Kasumi-1 (cell line): ENCODE results near the gene CPLX1.

Experiments used
- DNase-seq, 2 experiments: peaks; one replicate each; lab custom pipeline; 2025; lab: John Stamatoyannopoulos, UW

CPLX1 gene

DNA sequence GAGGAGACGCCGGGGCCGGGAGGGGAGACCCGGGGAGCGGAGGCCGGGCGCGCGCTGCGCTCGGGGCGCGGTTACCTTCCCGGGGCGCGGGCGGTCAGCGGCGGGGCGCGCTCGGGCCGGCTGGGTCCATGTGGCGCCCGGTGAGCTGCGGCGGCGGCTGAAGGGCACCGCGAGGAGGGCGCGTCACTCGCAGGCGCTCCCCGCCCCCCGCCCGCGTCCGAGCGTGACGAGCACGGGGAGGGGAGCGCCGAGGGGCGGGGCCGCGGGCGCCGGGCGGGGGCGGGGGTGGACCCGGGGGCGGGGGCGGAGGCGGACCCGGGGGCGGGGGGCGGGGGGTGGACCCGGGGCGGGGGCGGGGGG, at the start of gene CPLX1:
Gene CPLX1 (minus strand): TSS at position 159 of the 360 bp plus-strand sequence. CDS start 1,607 bp downstream, outside the sequence.
- no peak for DNase-seq

DNA sequence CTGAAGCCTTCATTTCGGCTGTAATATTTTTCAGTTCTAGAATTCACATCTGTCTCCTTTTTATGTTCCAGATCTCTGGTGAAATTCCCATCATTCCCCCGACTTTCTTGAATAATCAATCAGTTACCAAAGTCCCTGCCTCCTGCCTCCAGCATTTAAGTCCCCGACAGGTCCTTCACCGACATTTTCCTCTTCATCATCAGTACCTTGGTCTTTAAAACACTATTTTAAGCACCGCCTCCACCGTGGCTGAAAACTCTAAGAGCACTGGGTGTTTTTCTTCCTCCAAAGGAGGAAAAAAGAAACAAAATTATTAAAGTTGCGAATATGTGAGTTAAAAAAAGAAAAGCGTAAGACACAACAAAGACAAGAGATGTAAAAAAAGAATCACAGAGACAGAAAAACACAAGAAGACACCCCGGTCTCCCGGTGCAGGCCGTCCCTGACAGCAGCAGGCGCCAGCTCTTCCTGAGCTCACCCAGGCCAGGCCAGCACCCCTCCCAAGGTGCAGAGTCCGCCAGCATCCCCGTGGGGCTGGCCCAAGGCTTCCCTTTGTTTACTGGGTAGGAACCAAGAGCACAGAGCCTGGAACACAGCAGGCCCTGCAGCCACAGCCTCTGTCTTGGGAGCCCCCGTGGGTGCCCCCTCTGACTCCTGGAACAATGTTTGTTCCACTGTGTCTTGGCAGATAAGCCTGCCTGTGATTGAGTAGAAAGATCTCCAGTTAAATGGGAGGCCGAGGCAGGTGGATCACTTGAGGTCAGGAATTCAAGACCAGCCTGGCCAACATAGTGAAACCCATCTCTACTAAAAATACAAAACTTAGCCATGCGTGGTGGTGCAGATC, 49.3 kb upstream of the CPLX1 start:
- no peak for DNase-seq

- DNase-seq, result no peak
Measured at GRCh38 chr4:874056-874455, 48.1 kb upstream of the CPLX1 start.

- DNase-seq, result no peak
Measured at GRCh38 chr4:872241-872981, 46.5 kb upstream of the CPLX1 start.

DNA sequence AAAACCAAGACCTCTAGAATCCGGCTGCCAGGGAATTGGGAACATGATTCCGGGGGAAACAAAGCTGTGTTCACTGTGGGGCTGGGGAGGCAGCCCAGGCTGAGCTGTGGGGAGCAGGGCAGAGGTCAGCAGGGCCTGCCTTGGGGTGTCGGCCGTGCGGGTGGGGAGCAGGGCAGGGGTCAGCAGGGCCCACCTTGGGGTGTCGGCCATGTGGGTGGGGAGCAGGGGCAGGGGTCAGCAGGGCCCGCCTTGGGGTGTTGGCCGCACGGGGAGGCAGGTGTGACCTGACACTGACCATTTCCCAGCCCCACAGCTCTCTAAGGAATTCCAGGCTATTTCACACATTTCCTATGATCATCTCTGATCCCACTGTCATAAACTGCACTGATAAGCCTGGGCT, 45.6 kb upstream of the CPLX1 start:
- DNase-seq, result no peak

- no peak for DNase-seq
Measured at GRCh38 chr4:870951-871350, 45.0 kb upstream of the CPLX1 start.

DNA sequence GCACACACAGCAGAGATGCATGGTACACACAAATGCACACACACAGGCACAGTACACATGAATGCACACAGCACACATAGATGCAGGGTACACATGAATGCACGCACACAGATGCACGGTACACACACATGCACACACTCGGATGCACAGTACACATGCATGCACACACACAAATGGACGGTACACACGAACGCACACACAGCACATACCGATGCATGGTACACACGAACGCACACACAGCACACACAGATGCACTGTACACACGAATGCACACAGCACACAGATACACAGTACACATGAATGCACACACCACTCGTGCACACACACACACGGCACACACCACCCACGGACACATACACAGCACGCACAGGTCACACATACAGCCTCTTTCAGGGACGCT, 43.8 kb upstream of the CPLX1 start:
- DNase-seq, result no peak

DNA sequence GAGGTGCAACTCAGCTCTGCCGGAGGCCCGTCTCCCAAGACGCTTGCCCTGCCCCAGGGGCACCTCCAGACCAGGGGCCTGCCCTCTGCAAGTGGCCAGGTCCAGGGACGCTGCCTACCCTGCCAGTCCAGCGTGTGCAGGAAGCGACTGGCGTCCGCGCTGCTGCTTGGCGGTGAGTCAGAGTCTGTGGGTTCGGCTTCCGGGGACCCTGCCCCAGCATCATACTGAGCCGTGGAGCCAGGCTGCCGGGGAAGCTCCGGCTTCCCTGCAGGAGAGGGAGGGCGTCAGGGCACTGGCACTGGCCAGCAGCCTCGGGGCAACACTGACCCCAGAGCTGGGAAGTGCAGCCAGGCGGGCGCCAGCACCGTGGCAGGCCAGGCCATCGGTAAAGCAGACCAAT, 42.5 kb upstream of the CPLX1 start:
- DNase-seq, result no peak

DNA sequence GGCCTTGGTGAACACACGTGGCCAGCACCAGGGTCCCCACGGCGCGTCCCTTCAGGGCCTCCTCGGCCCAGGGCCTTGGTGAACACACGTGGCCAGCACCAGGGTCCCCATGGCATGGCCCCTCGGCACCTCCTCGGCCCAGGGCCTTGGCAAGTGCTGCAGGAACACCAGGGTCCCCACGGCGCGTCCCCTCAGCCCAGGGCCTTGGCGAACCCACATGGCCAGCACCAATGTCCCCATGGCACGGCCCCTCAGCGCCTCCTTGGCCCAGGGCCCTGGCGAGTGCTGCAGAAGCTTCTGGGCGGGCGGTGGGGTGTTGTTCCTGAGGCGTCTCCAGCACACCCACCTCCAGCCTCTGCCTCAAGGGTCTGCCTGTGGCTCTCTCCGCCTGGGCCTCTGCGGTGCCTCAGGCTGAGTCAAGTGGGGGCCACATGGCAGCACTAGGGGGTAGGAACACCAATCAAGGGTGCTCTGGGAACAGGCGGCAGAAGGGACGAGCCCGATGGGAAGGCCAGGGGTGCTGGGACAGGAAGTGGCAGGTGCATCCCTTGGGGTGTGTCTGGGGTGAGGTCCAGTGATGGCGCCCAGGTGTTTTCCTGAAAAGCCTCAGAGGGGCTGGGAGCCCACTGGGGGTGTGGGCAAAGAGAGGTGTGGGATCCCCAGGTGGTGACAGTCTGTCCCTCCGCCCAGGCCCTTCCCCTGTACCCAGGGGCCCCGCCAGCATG, 41.8 kb upstream of the CPLX1 start:
- no peak for DNase-seq

- DNase-seq, result no peak
Measured at GRCh38 chr4:866761-867390, 40.9 kb upstream of the CPLX1 start.

DNA sequence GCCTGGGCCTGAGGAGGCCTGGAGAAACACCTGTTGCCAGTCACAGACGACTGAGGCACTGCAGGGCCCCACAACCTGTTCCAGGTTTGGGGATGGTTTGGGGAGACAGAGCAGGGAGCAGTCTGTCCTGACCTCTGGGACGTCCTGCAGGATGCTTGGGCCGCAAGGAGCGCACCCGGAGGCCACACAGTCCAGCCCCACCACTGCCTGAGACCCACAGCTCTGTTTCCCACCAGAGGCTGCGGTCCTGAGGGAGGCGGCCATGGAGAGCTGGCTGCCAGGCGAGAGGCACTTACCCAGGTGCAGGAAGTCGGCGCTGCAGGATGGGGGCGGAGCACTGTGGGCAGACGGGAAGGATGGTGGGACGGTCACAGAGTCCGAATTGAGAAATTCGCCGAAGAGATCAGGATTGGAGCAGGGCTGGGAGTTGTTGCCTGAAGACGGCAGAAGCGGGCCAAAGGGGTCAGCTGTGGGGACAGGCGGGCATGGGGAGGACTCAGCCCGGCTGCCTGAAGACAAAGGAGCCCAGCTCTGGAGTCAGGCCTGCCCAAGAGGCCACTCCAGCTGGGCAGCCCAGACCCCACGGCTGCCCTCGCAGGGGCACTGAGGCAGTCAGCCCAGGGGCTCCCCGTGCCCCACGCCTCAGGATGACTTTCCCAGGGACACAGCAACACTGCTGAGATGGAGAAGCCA, 40.3 kb upstream of the CPLX1 start:
- DNase-seq, result no peak

DNA sequence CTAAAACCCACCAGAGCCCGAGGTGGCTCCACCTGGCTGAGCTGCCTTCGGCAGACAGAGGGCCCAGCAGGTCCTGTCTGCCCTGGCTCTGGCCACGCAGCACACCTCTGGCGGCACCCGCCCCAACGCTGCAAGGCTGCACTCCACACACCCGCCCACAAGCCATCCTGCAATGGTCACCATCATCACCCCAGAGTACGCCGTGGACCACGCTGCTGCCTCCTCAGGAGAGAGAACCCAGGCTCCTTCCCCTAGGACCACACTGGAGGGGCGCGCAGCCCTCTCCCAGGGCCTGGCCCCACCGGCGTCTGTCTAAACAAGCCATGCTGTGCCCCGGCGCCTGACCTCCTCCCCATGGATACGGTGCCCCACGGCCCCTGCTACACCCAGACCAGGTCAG, 39.6 kb upstream of the CPLX1 start:
- DNase-seq, result no peak

DNA sequence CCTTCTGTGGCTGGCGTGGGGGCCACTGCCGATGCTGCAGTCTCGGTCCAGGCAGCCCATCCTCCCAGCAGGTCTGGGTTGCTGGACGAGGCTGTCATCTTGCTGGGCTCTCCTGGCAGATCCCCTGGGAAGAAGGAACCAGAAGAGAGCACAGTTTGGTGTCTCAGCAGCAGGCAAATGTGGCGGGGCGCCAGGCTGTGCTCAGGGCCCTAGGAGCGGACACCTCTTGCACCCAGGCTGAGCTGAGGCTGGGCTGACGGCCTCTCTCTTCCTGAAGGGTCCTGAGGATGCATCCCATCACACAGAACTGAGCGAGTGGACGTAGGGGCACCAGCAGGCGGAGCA, 39.2 kb upstream of the CPLX1 start:
- no peak for DNase-seq

DNA sequence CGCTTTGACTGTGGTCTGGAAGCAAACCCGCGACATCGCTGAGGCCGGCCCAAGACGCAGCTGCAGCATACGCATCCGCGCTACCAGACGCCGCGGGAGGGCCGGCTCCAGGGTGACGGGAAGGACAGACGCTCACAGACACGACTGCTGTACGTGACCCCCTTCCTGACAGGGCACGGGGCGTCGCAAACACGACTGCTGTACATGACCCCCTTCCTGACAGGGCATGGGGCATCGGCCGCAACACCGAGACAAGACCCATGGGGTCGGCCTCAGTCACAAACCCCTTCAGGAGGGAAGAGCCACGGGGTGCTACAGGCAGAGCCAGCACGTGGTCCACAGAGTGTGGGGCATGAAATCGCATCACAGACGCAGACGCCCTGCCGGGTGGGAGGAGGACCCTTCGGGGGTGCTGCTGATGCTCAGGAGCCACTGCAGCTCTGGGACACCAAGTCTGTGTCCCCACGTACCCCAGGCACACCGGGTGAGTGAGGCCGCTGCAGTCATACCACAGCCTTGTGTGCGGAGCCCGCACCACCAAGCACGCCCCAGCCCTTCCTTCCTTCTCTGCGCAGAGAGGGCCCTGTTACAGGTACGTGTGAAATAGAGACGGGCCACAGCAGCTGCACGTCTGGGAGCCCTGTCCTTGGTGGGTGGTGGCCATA, 38.7 kb upstream of the CPLX1 start:
- no peak for DNase-seq

- no peak for DNase-seq
Measured at GRCh38 chr4:860561-860960, 34.6 kb upstream of the CPLX1 start.

DNA sequence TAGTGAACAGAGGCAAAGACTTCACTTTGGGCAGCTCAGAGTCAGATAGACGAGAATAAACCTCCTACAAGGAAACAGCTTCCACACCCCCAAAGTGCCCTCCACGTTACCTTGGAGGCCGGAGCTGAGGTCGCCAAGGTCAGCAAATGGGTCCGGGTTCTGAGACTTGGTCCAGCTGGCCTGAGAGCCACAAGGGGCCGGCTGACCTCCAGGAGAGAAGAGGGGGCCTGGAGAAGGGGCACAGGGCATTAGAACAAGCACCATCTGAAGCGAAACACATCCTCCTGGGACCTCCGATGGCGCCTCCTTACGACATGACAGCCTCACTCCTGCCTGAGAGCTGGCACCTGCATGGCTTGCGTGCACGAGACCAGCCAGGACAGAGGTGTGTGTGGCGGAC, 33.6 kb upstream of the CPLX1 start:
- no peak for DNase-seq

DNA sequence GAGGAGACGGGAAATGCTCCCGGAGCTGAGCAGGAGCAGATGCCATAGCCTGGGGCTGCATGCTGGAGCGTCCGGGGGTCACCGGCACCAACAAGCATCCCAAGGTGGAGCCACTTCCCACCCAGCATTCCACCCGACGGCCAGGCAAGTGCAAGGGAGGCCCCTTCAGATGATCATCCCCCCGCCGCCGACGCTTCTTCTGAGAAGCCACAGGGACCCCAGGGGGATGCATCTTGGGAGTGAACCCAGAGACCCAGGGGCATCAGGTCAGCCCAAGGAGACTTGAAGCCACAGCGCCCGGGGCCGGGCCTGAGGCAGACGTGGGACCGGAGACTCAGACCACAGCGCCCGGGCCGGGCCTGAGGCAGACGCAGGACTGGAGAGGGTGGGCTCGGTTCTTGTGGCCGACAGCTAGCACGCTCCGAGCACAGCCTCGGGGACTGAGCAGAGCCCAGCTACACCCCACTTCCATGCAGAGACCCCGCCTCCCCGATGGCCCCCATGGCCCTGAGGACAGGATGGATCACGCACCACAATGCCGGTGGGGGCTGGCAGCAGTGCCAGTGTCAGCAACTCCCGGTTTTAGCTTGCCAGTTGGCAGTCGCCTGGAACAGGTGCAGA, 33.0 kb upstream of the CPLX1 start:
- DNase-seq, result no peak

DNA sequence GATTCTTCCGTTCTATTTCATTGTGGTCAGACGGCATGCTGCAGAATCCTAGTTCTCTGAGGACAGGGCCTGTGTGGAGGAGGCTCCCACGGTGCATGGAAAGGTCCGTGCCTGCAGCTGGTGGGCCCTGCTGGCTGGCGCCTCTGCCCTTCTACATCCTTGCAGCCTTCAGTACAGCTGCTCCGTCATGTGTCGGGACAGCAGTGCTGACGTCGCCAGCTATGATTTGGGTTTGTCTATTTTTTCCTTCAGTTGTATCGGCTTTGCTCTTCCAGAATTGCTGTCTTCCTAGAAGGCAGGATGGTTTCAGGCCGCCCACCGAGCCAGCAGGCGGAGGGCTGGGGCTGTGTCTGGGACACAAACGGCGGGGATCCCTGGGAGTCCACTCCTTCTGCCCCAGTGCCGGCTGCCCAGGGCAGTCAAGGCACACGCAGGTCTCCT, 32.1 kb upstream of the CPLX1 start:
- DNase-seq, result no peak

DNA sequence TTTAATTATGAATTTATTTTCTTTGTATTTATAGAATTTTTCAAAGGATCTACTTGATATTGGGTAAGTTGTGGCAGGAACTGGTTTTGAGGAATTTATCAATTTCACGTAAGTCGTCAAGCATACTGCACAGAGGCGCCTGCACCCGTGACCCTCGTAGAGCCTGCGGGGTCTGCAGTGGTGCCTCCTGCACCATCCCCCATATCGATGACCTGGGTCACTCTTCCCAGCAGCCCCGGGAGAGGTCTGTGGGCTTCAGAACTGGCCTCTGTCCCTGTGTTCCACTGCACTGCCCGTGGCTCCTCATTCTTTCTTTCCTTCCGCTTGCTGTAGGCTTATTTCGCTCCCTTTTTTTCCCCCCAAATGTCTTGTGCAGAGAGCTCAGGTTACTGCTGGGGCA, 31.5 kb upstream of the CPLX1 start:
- DNase-seq, result no peak

GRCh38 chr4:856225-856901, 30.4 kb upstream of the CPLX1 start:
- DNase-seq, result no peak
